ENCODE data around the gene TMPRSS2. TPM values are rescaled to one million over a fixed set of nuclear protein-coding genes. Genes with fewer than 3 reads are reported as not detected.

The TMPRSS2 gene
- total RNA-seq, 4 donors from 2014 or later, result 5.9 to 36.7 (median 10.5) TPM

- Histone ChIP-seq H3K9me3 (no peaks in the 10 kb centered on the region), H3K27me3 (no peaks in the 10 kb centered on the region), H3K36me3 (peaks cover 35% of the 10 kb centered on the region), H3K4me3 (no peak overlapping the region), H3K4me1 (peaks cover 15% of the 10 kb centered on the region), H3K27ac (no peak overlapping the region)
- WGBS, result 81% methylated on average over 9 of the region's 9 CpGs
- no peak for DNase-seq (ENCODE audit: low spot score in 2 of 2)
- TF ChIP-seq CTCF (IDR thresholded peaks at IDR 0.05) (no peak), POLR2A (IDR thresholded peaks at IDR 0.05) (no peak), POLR2AphosphoS5 (IDR thresholded peaks at IDR 0.05) (no peak), EP300 (IDR thresholded peaks at IDR 0.05) (no peak)
These were observed 78.0 kb downstream of the TMPRSS2 start for GRCh38 chr21:41429925-41430491.

GRCh38 chr21:41429305-41429704 lies 78.7 kb downstream of the TMPRSS2 start:
- peaks cover 28% of the 10 kb centered on the region for H3K36me3 ChIP-seq
- DNase-seq (ENCODE audit: low spot score in 2 of 2), result no peak

GRCh38 chr21:41428847-41429246 lies 79.1 kb downstream of the TMPRSS2 start:
- TF ChIP-seq EP300 (IDR thresholded peaks at IDR 0.05), result no peak
- TF ChIP-seq POLR2AphosphoS5 (IDR thresholded peaks at IDR 0.05), result no peak
- TF ChIP-seq POLR2A (IDR thresholded peaks at IDR 0.05), result no peak
- no peak for TF ChIP-seq CTCF (IDR thresholded peaks at IDR 0.05)
- no peak for DNase-seq (ENCODE audit: low spot score in 2 of 2)
- no peak overlapping the region for H3K4me3 ChIP-seq
- H3K9me3 ChIP-seq, result no peaks in the 10 kb centered on the region
- H3K27ac ChIP-seq, result no peak overlapping the region
- 76% methylated on average over 6 of the region's 6 CpGs for WGBS
- H3K27me3 ChIP-seq, result no peaks in the 10 kb centered on the region
- peaks cover 15% of the 10 kb centered on the region for H3K4me1 ChIP-seq
- H3K36me3 ChIP-seq, result peaks cover 26% of the 10 kb centered on the region

More at GRCh38 chr21:41429305-41429704, 78.7 kb downstream of the TMPRSS2 start:
- Histone ChIP-seq H3K27me3 (no peaks in the 10 kb centered on the region), H3K4me1 (peaks cover 15% of the 10 kb centered on the region), H3K27ac (no peak overlapping the region), H3K4me3 (no peak overlapping the region), H3K9me3 (no peaks in the 10 kb centered on the region)
- WGBS, result 95% methylated on average over 3 of the region's 3 CpGs
- no peak for TF ChIP-seq CTCF (IDR thresholded peaks at IDR 0.05)
- TF ChIP-seq POLR2AphosphoS5 (IDR thresholded peaks at IDR 0.05), result no peak
- TF ChIP-seq EP300 (IDR thresholded peaks at IDR 0.05), result no peak
- no peak for TF ChIP-seq POLR2A (IDR thresholded peaks at IDR 0.05)

- Histone ChIP-seq H3K27ac (no peak overlapping the region), H3K27me3 (no peaks in the 10 kb centered on the region), H3K36me3 (peaks cover 20% of the 10 kb centered on the region), H3K4me1 (peaks cover 15% of the 10 kb centered on the region), H3K4me3 (no peak overlapping the region), H3K9me3 (no peaks in the 10 kb centered on the region)
- WGBS, result 92% methylated on average over 8 of the region's 8 CpGs
- TF ChIP-seq EP300 (IDR thresholded peaks at IDR 0.05), result no peak
- no peak for TF ChIP-seq POLR2A (IDR thresholded peaks at IDR 0.05)
- no peak for TF ChIP-seq CTCF (IDR thresholded peaks at IDR 0.05)
- no peak for TF ChIP-seq POLR2AphosphoS5 (IDR thresholded peaks at IDR 0.05)
- no peak for DNase-seq (ENCODE audit: low spot score in 2 of 2)
These were observed 79.6 kb downstream of the TMPRSS2 start for GRCh38 chr21:41428311-41428710.

GRCh38 chr21:41427556-41427955 lies 80.4 kb downstream of the TMPRSS2 start:
- no peak for DNase-seq (ENCODE audit: low spot score in 2 of 2)
- Histone ChIP-seq H3K27me3 (no peaks in the 10 kb centered on the region), H3K4me1 (peaks cover 15% of the 10 kb centered on the region), H3K9me3 (no peaks in the 10 kb centered on the region), H3K27ac (no peak overlapping the region), H3K4me3 (no peak overlapping the region), H3K36me3 (peaks cover 13% of the 10 kb centered on the region)
- TF ChIP-seq EP300 (IDR thresholded peaks at IDR 0.05) (no peak), POLR2A (IDR thresholded peaks at IDR 0.05) (no peak), CTCF (IDR thresholded peaks at IDR 0.05) (no peak)
- WGBS, result 95% methylated on average over 8 of the region's 8 CpGs
